ENCODE measurements around the gene GCNT2.
"Not testable (repeated sequence)": the region's sequence is repeated elsewhere in the genome, so short reads cannot be mapped to it uniquely, and the experiment has no call there.

The GCNT2 gene

DNA sequence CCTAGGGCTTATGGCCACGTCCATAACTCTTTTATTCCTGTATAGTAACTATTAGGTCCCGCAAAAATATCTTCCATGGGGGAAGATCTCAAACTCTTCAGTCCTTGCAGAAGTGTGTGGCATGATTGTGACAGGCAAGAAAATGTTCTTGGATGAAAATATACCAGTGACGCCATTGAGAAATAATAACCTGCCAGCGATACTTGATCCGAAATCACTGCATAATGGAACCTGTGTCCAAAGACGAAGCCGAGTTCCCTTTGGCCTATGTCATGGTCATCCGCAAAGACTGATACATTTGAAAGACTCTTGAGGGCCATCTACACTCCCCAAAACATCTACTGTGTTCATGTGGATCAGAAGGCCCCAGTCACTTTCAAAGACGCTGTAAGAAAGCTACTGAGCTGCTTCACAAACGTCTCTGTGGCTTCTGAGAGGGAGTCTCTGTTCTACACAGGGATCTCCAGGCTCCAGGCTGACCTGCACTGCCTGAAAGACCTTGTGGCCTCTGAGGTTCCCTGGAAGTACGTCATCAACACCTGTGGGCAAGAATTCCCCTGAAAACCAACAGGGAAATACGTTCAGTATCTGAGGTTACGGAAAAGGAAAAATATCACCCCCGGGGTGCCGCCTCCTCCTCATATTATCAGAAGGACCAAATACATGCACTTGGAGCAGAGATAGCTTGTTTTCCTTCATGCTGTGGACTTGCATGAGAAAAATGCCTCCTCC is 6.9 kb upstream of the GCNT2 start:
- DNase-seq (ENCODE audit: low read depth): no peak

DNA sequence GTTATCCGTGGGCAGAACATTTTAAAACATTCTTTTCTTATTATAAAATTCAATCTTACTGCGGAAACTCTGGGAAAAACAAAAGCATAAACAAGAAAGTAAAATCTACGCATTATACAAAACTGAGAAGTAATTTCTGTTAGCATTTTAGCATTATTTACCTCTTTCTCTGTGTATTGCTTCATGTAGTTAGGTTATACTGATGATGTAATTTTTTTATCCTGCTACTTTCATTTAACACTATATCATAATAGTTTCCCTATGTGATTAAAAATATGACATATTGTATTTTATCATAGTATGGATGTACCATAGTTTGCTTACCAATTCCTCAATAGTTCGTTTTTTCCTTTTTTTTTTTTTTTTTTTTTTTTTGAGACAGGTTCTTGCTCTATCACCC is 4.2 kb upstream of the GCNT2 start:
- no peak for DNase-seq (ENCODE audit: low read depth)

DNA sequence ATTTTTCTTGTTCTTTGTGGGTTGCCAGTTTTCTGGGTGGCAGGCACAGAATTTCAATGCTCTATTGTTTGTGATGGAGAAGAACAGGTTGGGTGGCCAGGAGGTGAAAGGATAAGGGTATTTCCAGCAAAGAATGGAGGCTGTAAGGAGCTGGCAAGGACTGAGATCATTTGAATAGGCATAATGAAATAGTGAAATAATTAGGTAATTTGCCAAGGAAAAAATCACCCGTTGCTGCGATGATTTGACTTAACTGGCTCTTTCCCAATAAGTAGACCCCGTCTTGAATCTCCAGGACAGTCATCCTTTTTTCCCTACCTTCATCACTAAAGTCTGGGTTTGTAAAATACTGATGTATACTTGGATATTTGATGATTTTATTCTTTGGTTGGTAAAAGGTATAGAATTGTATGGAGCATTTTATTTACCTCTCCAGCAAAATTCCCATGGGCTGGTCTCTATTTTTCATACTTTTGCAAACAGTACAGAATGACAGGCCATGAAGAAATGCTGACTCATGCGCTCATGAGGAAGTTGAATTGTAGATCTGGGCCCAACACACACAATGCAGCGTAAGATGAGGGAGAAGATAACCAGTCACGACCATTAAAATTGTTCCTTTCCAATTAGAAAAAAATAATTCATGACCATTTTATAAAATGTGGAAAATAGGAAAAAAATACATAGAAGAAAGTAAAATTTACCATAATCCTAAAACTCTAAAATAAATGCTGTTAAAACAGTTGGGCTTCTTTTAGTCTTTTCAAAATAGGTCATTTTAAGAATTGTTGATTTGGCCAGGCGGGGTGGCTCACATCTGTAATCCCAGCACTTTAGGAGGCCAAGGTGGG is 2.4 kb upstream of the GCNT2 start:
- no peak for DNase-seq (ENCODE audit: low read depth)

DNA sequence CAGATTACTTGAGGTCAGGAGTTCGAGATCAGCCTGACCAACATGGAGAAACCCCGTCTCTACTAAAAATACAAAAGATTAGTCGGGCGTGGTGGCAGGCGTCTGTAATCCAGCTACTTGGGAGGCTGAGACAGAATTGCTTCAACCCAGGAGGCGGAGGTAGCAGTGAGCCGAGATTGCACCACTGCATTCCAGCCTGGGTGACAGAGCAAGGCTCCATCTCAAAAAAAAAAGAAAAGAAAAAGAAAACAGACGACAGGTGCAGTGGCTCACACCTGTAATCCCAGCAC is 1.8 kb upstream of the GCNT2 start:
- DNase-seq (ENCODE audit: low read depth): not testable (repeated sequence)

GRCh38 chr6:10520468-10520867 is 683 bp upstream of the GCNT2 start:
- no peak for DNase-seq (ENCODE audit: low read depth)

DNA sequence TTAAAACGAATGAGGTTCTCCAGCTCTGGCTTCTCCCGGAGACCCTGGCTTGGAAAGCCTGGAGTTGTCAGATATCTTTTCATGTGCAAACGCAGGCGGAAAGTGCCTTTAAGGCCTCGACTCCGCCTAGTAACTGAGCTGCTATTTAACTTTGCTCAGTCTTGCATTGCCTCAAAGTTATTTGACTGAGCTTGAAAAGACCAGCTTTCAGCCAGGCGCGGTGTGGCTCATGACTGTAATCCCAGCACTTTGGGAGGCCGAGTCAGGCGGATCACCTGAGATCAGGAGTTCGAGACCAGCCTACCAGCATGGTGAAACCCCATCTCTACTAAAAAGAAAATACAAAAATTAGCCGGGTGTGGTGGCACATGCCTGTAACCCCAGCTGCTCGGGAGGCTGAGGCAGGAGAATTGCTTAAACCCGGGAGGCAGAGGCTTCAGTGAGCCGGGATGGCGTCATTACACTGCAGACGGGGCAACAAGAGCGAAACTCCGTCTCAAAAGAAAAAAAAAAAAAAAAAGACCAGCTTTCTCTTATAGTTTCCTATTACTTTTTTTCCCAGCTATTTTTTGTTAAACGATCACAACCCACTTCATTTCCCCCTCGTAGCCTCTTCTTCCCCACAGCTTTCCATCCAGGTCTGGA is 1.9 kb downstream of the GCNT2 start:
- DNase-seq (ENCODE audit: low read depth): no peak

- DNase-seq (ENCODE audit: low read depth): no peak
These were observed 5.0 kb downstream of the GCNT2 start for GRCh38 chr6:10526156-10526555.

- DNase-seq (ENCODE audit: low read depth): no peak
These were observed 7.2 kb downstream of the GCNT2 start for GRCh38 chr6:10528158-10528981.

DNA sequence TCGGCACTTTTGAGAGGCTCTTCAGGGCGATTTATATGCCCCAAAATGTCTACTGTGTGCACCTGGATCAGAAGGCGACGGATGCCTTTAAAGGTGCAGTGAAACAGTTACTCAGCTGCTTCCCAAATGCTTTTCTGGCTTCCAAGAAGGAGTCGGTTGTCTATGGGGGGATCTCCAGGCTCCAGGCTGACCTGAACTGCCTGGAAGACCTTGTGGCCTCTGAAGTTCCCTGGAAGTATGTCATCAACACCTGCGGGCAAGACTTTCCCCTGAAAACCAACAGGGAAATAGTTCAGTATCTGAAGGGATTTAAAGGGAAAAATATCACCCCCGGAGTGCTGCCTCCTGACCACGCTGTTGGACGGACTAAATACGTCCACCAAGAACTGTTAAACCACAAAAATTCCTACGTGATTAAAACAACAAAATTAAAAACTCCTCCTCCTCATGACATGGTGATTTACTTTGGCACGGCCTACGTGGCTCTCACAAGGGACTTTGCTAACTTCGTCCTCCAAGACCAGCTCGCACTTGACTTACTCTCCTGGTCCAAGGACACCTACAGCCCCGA is 8.2 kb downstream of the GCNT2 start:
- no peak for DNase-seq (ENCODE audit: low read depth)

DNA sequence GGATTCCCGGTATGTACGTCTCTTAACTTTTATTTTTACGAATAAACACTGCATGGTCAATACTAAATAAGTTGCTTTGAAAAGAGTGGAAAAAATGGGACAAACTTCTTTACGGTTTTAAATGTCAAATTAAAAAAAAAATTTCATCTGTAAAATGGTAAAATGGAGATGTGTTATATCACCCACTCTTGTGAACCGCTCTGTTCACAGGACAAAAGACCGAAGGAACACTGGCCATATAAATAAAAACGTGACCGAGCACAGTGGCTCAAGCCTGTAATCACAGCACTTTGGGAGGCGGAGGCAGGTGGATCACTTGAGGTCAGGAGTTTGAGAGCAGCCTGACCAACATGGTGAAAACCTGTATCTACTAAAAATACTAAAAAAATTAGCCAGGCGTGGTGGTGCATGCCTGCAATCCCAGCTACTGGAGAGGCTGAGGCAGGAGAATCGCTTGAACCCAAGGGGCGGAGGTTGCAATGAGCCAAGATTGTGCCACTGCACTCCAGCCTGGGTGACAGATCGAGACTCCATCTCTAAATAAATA is 8.8 kb downstream of the GCNT2 start:
- not testable (repeated sequence) for DNase-seq (ENCODE audit: low read depth)

GRCh38 chr6:10531503-10531902 is 10.4 kb downstream of the GCNT2 start:
- no peak for DNase-seq (ENCODE audit: low read depth)

- DNase-seq (ENCODE audit: low read depth): no peak
These were observed 10.8 kb downstream of the GCNT2 start for GRCh38 chr6:10531942-10532341.

GRCh38 chr6:10532392-10532791 is 11.2 kb downstream of the GCNT2 start:
- no peak for DNase-seq (ENCODE audit: low read depth)

GRCh38 chr6:10534419-10534762 is 13.2 kb downstream of the GCNT2 start:
- no peak for DNase-seq (ENCODE audit: low read depth)

DNA sequence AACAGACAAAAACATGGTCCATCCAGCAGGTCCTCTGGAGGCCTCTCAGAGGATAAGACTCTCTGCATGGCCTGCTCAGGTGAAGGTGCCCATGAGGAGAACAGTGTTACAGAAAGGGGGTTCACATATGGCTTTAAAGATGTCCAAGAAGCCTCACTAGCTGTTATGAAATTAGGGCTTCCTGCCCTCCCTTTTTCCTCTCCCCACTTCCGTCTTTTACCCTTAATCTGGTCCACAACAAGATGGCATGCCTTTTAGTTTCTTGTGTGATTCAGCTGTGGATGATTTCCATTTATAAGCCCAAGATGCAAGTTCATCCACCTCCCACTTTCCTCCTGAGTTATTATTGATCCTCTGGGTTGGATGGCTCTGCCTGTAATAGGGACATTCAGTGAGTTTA is 14.0 kb downstream of the GCNT2 start:
- no peak for DNase-seq (ENCODE audit: low read depth)

DNA sequence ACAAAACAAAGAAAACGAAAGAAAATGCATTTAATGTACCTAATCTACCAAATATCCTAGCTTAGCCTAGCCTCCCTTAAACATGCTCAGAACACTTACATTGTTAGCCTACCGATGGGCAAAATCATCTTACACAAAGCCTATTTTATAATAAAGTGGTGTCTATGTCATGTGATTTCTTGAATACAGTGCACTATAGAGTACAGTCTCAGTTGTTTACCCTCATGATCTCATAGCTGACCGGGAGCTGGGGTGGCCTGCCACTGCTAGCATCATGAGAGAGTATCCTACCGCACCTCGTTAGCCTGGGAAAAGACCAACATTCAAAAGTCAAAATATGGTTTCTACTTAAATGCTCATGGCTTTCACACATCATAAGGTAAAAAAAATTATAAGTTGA is 16.6 kb downstream of the GCNT2 start:
- DNase-seq (ENCODE audit: low read depth): no peak

GRCh38 chr6:10540073-10540746 is 19.1 kb downstream of the GCNT2 start:
- DNase-seq (ENCODE audit: low read depth): no peak

DNA sequence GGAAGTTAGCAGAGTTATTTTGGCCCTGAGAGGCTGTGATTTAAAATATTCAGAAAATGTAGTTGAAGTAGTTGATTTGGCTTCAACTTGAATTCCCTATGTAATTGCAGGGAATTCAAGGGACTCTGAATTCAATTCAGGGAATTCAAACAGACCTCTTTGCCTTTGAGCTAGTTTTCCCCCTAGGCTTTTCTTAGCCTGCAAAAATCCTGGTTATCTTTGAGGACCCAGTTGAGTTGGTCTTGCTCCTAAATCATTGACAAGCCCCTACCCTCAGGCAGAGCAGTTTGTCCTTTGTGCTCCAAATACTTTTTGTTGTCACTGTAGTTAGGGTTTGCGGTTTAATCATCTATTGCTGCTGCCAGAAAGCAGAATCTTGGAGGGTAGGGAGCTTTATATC is 20.4 kb downstream of the GCNT2 start:
- DNase-seq (ENCODE audit: low read depth): no peak

DNA sequence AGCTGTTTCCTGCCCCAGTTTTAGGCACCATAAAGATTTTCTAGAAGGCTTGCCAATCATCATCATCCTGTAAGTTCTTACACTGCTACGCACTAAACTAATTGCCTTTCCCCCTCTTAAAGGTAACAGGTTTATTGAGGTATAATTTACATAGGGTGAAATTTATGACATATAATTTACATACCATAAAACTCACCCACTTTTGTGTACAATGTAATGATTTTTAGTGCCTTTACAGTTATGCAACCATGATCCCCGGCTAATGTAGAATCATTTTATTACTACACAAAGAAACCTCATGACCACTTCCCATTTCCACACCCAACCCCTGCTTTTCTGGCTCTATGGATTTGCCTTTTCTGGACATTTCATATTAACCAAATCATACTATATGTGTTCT is 21.1 kb downstream of the GCNT2 start:
- DNase-seq (ENCODE audit: low read depth): no peak

DNA sequence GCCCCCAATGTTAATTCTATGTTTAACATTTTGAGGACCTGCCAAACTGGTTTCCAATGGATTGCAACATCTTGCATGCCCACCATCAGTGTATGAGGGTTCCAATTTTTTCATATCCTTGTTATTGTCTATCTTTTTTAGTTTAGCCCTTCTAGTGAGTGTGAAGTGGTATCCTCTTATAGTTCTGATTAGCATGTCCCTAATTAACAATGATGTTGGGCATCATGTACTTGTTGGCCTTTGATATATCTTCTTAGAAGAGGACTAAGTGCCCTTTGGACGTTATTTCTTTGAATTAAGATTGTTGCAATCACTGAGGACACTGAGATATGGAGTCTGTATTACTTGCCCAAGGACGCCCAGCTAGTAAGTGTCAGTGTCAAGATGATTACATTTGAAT is 22.3 kb downstream of the GCNT2 start:
- DNase-seq (ENCODE audit: low read depth): no peak

DNA sequence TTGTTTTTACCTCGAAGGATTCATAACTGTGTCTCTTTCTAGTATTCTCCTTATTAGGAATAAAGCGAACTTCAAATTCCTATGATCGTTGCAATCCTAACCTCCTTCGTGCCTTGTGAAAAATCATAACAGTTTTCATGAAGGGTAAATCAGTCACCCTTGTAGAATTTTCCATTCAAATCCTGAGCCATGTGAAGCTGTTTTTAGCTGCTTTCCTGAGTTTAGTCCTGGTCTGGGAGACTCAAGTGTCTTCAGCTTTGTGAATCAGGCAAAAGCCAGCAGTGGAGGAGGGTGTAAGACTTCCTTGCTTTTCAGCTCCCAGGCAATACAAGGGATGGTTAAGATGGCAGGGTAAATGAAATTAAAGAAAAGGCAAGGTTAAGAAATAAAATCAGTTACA is 24.3 kb downstream of the GCNT2 start:
- no peak for DNase-seq (ENCODE audit: low read depth)

All from stimulated activated CD8-positive, alpha-beta memory T cell treated with anti-CD3 and anti-CD28 coated beads, Interleukin-15, amount 100 ng/mL, for 1 hour (primary cell).